ENCODE data around the gene ADAMTSL2.

Gene ADAMTSL2

DNA sequence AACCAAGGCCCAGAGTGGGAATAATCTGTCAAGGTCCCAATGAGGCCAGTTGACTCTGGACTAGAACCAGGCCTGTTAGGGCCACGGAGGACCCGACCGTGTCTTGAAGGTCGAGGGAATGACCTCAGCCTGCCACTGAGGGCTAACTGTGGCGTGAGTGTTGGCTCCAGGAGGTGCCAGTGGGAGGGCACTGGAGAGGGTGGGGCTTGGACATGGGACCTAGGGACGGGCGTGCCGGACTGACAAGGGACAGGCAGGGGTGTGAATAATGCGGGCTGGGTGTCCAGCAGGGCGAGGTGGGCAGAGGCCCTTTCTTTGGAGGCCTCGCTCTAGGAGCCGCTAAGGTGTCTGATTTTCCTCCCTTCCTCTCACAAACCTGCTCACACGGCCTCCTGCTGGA lies 7.5 kb downstream of the ADAMTSL2 start (continued):
- TF ChIP-seq ARNTL (CRISPR knock-in tag; IDR thresholded peaks at IDR 0.05; ENCODE audit: borderline replicate concordance, low read depth) = no peak
- no peak for TF ChIP-seq ESRRG (CRISPR knock-in tag; IDR thresholded peaks at IDR 0.05)
- TF ChIP-seq ZNF8 (CRISPR knock-in tag; IDR thresholded peaks at IDR 0.05) = no peak
- TF ChIP-seq SNAI2 (CRISPR knock-in tag; IDR thresholded peaks at IDR 0.05) = no peak
- TF ChIP-seq, protein P1, sequence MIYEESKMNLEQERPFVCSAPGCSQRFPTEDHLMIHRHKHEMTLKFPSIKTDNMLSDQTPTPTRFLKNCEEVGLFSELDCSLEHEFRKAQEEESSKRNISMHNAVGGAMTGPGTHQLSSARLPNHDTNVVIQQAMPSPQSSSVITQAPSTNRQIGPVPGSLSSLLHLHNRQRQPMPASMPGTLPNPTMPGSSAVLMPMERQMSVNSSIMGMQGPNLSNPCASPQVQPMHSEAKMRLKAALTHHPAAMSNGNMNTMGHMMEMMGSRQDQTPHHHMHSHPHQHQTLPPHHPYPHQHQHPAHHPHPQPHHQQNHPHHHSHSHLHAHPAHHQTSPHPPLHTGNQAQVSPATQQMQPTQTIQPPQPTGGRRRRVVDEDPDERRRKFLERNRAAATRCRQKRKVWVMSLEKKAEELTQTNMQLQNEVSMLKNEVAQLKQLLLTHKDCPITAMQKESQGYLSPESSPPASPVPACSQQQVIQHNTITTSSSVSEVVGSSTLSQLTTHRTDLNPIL (CRISPR knock-in tag; IDR thresholded peaks at IDR 0.05; ENCODE audit: low read depth) = no peak

DNA sequence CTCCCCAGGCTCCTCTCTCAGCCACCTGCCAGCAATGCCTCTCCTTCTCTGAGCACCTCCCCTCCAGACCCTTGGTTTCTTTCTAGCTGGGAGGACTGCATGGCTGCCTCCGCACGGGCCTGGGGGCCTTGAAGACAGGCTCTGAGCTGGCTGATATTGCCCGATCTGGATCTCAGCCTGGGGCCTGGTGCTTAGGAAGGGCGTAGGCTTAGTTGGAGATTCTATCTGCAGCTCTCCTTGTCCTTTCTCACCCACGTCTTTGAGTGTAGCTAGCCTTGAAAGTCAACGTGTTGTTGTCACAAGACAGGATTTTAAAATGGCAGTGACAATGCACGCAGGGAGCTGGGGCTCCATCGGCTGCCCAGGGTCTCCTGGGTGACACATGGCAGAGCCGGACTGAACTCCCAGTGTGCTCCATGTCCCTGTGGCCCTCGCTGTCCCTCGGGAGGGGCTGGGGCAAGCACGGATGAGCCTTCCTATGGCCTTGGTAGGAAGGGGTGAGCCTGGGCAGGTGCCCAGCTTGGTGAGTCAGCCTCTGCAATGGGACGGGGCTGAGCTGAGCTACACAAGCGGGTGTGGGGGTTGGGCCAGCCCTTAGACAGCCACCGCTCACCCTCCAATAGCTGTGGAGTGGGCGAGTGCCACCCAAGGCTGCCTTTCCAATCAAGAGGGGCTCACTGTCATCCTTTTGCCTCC lies 9.4 kb downstream of the ADAMTSL2 start:
- TF ChIP-seq, protein P2, sequence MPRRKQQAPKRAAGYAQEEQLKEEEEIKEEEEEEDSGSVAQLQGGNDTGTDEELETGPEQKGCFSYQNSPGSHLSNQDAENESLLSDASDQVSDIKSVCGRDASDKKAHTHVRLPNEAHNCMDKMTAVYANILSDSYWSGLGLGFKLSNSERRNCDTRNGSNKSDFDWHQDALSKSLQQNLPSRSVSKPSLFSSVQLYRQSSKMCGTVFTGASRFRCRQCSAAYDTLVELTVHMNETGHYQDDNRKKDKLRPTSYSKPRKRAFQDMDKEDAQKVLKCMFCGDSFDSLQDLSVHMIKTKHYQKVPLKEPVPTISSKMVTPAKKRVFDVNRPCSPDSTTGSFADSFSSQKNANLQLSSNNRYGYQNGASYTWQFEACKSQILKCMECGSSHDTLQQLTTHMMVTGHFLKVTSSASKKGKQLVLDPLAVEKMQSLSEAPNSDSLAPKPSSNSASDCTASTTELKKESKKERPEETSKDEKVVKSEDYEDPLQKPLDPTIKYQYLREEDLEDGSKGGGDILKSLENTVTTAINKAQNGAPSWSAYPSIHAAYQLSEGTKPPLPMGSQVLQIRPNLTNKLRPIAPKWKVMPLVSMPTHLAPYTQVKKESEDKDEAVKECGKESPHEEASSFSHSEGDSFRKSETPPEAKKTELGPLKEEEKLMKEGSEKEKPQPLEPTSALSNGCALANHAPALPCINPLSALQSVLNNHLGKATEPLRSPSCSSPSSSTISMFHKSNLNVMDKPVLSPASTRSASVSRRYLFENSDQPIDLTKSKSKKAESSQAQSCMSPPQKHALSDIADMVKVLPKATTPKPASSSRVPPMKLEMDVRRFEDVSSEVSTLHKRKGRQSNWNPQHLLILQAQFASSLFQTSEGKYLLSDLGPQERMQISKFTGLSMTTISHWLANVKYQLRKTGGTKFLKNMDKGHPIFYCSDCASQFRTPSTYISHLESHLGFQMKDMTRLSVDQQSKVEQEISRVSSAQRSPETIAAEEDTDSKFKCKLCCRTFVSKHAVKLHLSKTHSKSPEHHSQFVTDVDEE (CRISPR knock-in tag; IDR thresholded peaks at IDR 0.05) = no peak
- TF ChIP-seq, protein P3, sequence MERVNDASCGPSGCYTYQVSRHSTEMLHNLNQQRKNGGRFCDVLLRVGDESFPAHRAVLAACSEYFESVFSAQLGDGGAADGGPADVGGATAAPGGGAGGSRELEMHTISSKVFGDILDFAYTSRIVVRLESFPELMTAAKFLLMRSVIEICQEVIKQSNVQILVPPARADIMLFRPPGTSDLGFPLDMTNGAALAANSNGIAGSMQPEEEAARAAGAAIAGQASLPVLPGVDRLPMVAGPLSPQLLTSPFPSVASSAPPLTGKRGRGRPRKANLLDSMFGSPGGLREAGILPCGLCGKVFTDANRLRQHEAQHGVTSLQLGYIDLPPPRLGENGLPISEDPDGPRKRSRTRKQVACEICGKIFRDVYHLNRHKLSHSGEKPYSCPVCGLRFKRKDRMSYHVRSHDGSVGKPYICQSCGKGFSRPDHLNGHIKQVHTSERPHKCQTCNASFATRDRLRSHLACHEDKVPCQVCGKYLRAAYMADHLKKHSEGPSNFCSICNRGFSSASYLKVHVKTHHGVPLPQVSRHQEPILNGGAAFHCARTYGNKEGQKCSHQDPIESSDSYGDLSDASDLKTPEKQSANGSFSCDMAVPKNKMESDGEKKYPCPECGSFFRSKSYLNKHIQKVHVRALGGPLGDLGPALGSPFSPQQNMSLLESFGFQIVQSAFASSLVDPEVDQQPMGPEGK (CRISPR knock-in tag; IDR thresholded peaks at IDR 0.05; ENCODE audit: borderline replicate concordance) = no peak
- TF ChIP-seq ZC3H10 (CRISPR knock-in tag; IDR thresholded peaks at IDR 0.05) (no peak), RARB (CRISPR knock-in tag; IDR thresholded peaks at IDR 0.05) (no peak), CSDC2 (CRISPR knock-in tag; IDR thresholded peaks at IDR 0.05) (no peak), PPARA (CRISPR knock-in tag; IDR thresholded peaks at IDR 0.05; ENCODE audit: borderline replicate concordance) (no peak), ISL1 (CRISPR knock-in tag; IDR thresholded peaks at IDR 0.05) (no peak), ARNTL (CRISPR knock-in tag; IDR thresholded peaks at IDR 0.05; ENCODE audit: borderline replicate concordance, low read depth) (no peak), ZNF565 (CRISPR knock-in tag; conservative IDR thresholded peaks at IDR 0.05; ENCODE audit: low read depth) (no peak), ESRRG (CRISPR knock-in tag; IDR thresholded peaks at IDR 0.05) (no peak), ZFP3 (CRISPR knock-in tag; IDR thresholded peaks at IDR 0.05) (no peak), ZNF70 (CRISPR knock-in tag; IDR thresholded peaks at IDR 0.05) (no peak)
- TF ChIP-seq, protein P1 (CRISPR knock-in tag; IDR thresholded peaks at IDR 0.05; ENCODE audit: low read depth) = no peak
- ATAC-seq = no peak

DNA sequence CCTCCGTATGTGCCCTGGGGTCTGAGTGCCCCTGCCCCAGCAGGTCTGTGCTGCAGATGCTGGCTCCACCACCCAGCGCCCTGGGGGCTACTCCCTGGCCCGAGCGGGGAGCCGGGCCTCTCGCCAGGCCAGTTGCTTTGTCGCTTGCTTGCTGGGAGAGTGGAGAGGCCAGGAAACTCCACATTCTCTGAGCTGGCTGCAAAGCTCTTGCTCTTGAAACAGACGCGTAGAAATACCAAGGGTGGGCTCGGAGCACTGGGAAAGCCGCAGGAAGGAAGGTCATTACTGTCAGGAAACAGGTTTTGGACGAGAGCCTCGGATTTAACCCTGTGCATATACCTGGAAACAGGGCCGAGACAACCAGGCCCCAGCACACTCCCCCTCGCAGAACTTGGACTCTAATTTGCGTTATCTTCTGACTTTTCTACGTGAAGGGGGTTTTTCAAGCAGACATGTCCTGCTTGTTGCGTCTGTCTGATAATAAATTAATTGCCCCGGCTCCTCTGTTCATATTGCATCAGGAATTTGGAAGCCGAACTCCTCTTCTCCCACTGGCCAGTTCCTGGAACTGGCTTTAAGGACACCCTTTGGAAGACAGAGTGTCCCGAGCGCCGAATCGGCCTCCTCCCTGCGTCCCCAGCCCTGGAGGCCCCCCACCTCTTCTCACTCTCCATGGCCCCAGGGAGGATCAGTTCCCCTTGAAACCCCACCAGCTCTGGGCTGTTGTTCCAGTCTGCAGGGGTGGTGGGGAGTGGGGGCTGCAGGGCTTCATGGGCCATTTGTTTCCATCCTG lies 11.2 kb downstream of the ADAMTSL2 start:
- no peak for ATAC-seq
- TF ChIP-seq PPARA (CRISPR knock-in tag; IDR thresholded peaks at IDR 0.05; ENCODE audit: borderline replicate concordance) (no peak), ZC3H10 (CRISPR knock-in tag; IDR thresholded peaks at IDR 0.05) (no peak), ZNF565 (CRISPR knock-in tag; conservative IDR thresholded peaks at IDR 0.05; ENCODE audit: low read depth) (no peak)
- TF ChIP-seq, protein P4, sequence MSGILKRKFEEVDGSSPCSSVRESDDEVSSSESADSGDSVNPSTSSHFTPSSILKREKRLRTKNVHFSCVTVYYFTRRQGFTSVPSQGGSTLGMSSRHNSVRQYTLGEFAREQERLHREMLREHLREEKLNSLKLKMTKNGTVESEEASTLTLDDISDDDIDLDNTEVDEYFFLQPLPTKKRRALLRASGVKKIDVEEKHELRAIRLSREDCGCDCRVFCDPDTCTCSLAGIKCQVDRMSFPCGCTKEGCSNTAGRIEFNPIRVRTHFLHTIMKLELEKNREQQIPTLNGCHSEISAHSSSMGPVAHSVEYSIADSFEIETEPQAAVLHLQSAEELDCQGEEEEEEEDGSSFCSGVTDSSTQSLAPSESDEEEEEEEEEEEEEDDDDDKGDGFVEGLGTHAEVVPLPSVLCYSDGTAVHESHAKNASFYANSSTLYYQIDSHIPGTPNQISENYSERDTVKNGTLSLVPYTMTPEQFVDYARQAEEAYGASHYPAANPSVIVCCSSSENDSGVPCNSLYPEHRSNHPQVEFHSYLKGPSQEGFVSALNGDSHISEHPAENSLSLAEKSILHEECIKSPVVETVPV (CRISPR knock-in tag; IDR thresholded peaks at IDR 0.05) = no peak

DNA sequence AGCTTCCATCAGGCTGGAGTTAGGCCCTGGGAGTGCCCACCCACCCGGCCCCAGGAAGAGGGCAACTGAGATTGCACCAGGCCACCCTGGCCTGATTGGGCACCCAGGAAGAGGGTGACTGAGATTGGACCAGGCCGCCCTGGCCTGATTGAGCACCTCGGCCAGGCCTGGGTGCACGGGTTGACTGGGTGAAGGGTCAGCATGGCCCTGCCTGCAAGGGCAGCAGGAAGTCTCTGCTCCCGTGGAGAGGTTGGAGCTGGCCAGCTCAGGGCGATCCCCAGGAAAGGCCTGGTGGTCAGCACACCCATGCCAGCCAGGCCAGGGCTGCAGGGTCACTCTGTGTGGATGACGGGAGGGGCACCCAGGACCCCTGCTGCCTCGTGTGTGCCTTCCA lies 11.8 kb downstream of the ADAMTSL2 start:
- TF ChIP-seq CSDC2 (CRISPR knock-in tag; IDR thresholded peaks at IDR 0.05) (no peak), PPARA (CRISPR knock-in tag; IDR thresholded peaks at IDR 0.05; ENCODE audit: borderline replicate concordance) (no peak)
- TF ChIP-seq, protein P4 (CRISPR knock-in tag; IDR thresholded peaks at IDR 0.05) = no peak
- no peak for ATAC-seq
